Neural crest cell (in vitro differentiated cells): ENCODE data around the gene UBXN11. TPM values are rescaled to one million over a fixed set of nuclear protein-coding genes. Genes with fewer than 3 reads are reported as not detected.
"Not testable (repeated sequence)": the region's sequence is repeated elsewhere in the genome, so short reads cannot be mapped to it uniquely, and the experiment has no call there.

Source experiments
- DNase-seq: peaks from one replicate; pipeline ENCODE4 v3.0.0; 2021; ENCODE audit warnings: low read depth, mixed read lengths, low spot score
- H3K27ac Mint-ChIP-seq: one replicate; pipeline ENCODE4 v1.8.0; 2021; ENCODE audit warnings: mild to moderate bottlenecking, mixed read lengths; ENCODE audit not compliant: unreplicated experiment
- H3K27me3 Mint-ChIP-seq: 2 replicates; pipeline ENCODE4 v1.8.0; 2021; ENCODE audit warnings: low read depth, mild to moderate bottlenecking, mixed read lengths
- H3K36me3 Mint-ChIP-seq: 2 replicates; pipeline ENCODE4 v1.8.0; 2021; ENCODE audit warnings: low read depth, mild to moderate bottlenecking, mixed read lengths
- H3K4me1 Mint-ChIP-seq: 2 replicates; pipeline ENCODE4 v1.8.0; 2021; ENCODE audit warnings: mixed read lengths
- H3K4me3 Mint-ChIP-seq: one replicate; pipeline ENCODE4 v1.8.0; 2021; ENCODE audit warnings: mild to moderate bottlenecking, mixed read lengths
- H3K9me3 Mint-ChIP-seq: 2 replicates; pipeline ENCODE4 v1.8.0; 2021; ENCODE audit warnings: mixed read lengths
- total RNA-seq: library from RNA; stranded (reverse); gene quantifications from 2 replicates; pipeline ENCODE4 v1.2.1, GENCODE V29; 2021
- TF ChIP-seq, protein P1 (sequence below): fragments of 200-600 bp; sonication (generic); conservative IDR thresholded peaks from 2 replicates; pipeline ENCODE4 v1.5.0; 2021; ENCODE audit warnings: antibody characterized with exemption, mild to moderate bottlenecking

Gene UBXN11
- total RNA-seq, 1 donor from 2014 or later, result 35.5 TPM

DNA sequence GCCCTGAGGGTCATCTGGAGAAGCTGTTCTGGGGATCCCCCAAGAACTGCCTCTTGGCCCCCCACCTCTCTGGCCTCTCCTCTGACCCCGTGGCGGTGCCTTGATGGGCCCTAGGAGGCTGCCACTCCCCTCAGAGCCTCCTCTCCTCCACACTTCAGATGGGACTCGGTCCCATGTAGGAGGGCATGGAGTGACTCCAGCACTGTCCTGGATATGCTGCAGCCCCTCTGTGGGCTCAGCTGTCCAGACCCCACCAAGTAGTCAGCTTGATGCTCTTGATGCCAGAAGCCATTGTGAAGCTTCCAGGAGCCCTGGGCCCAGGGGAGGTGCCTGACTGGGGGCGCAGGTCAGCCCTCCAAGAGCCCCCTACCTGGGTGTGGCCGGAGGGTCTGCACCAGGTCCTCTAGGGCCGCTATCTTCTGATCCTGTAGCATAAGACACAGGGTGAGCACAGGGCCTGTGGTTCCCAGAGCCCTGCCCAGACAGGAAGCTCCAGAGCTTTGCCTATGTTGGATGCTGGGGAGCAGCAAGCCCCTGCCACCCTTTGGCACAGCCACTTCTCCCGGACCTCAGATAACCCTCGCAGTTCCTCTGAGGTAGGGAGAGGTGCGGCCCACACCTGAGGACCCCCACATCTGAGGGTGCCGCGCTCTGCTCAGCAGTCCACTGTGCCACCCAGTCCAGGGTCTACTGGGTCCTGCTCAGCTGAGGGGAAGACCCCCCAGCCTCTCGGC is 9.2 kb downstream of the UBXN11 start:
- Mint-ChIP-seq H3K9me3 (no peaks in the 10 kb centered on the region), H3K27ac (no peak overlapping the region), H3K4me1 (peaks cover 5% of the 10 kb centered on the region), H3K4me3 (no peak overlapping the region), H3K27me3 (no peaks in the 10 kb centered on the region), H3K36me3 (no peaks in the 10 kb centered on the region)
- DNase-seq, result no peak
- TF ChIP-seq, protein P1, sequence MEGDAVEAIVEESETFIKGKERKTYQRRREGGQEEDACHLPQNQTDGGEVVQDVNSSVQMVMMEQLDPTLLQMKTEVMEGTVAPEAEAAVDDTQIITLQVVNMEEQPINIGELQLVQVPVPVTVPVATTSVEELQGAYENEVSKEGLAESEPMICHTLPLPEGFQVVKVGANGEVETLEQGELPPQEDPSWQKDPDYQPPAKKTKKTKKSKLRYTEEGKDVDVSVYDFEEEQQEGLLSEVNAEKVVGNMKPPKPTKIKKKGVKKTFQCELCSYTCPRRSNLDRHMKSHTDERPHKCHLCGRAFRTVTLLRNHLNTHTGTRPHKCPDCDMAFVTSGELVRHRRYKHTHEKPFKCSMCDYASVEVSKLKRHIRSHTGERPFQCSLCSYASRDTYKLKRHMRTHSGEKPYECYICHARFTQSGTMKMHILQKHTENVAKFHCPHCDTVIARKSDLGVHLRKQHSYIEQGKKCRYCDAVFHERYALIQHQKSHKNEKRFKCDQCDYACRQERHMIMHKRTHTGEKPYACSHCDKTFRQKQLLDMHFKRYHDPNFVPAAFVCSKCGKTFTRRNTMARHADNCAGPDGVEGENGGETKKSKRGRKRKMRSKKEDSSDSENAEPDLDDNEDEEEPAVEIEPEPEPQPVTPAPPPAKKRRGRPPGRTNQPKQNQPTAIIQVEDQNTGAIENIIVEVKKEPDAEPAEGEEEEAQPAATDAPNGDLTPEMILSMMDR, result no peak

DNA sequence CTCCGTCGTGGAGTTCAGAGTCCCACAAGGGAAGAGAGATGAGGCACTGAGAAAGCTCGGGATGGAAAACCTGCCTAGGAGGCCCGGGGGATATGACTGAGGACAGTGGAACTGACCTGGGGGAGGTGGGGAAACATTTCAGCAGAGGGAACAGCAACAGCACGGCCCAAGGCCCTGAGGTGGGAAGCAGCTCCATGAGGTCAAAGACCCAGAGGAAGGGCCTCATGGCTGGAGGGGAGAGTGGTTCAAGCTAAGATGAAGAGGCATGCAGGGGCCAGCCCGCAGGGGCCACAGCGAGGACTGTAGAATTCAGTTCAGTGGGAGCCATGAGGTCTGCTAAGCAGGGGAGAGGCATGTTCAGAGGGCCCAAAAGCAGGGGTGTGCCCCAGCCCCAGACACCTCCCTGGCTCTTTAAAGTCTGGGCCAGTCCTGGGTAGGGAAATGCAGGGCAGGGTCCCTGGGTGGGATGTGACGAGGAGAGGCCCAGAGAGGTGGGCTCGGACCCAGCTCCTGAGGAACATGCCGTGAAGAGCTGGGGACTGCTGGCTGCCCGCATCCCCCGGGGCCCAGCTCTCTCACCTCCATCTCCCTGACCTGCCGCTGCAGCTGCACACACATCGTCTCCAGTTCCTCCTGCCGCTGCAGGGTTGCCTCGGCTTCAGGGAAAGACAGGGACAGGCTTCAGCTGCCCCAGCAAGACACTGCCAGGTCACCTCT is 9.9 kb downstream of the UBXN11 start:
- TF ChIP-seq, protein P1, result no peak
- Mint-ChIP-seq H3K4me1 (peaks cover 9% of the 10 kb centered on the region), H3K4me3 (no peak overlapping the region), H3K36me3 (no peaks in the 10 kb centered on the region), H3K9me3 (no peaks in the 10 kb centered on the region), H3K27me3 (no peaks in the 10 kb centered on the region), H3K27ac (peak overlapping the region; percentile 88)
- DNase-seq, result no peak

DNA sequence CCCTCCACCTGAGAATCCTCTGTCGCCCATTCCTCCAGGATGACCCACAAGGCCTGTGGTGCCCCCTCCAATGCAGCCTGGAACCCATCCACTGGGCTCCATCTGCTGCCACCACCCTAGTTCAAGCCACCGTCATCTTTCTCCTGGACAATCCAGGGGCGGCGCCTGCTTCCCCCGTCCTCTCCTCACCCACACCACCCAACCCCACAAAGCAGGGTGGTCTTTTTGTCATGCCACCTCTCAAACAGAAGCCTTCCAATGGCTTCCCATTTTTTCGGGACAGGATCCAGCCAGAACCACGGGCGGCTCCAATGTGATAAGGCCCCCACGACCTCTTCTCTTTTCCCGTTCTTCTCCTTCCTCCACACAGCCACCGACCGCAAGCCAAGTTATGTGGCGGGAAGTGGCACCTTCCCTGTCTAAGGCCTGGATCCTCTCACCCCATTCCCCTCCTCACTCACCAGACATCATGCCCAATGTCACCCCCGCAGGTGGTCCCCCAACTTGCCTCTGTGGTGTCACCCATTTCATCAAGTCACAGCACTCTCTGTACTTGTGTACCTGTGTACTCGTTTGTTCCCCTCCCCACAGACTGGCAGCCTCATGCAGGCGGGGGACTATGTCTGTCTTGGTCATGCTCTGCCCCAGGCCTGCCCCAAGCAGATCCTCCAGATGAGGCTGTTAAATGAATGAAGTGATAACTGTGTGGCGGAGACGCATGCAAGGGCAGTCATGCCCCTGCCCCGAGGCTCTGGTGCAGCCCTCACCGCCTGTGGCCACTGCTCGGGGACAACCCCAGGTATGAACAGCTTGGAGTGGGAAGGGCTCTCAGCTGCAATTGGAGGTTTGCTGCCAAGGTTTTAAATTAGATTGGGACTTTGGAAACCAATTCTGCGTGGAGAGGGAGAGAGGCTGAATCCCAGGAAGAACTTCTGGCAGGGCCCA is 11.0 kb downstream of the UBXN11 start:
- Mint-ChIP-seq H3K4me3 (no peak overlapping the region), H3K9me3 (no peaks in the 10 kb centered on the region), H3K36me3 (no peaks in the 10 kb centered on the region), H3K27me3 (no peaks in the 10 kb centered on the region), H3K27ac (no peak overlapping the region), H3K4me1 (peaks cover 18% of the 10 kb centered on the region)
- TF ChIP-seq, protein P1, result no peak
- DNase-seq, result no peak

DNA sequence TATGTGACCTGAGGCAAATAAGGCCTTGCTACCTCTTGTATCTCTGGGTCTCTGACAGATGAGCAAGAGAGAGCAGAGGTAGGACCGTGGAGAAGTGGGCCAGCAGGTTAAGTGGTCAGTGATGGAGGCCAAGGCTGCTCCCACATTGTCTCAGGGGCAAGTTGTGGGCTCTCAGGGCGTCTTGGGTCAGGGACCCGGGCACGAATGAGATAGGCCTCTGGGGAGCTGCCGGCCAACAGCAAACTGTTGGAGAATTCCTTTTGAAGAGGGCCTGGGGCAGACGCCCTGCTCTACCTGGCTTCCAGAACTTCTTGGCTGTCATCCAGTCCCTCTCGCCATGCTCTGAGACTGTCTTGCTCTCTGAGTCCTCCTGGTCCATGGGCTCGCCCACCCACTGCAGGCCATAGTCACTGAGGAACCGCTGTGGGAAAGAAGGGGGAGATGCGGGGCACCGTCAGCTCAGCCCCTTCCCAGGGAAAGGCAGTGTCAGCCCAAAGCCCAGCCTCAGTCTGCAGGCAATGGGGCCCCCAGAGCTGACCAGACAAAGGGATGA is 12.4 kb downstream of the UBXN11 start:
- Mint-ChIP-seq H3K4me3 (no peak overlapping the region), H3K36me3 (no peaks in the 10 kb centered on the region), H3K27me3 (no peaks in the 10 kb centered on the region), H3K4me1 (peaks cover 31% of the 10 kb centered on the region), H3K27ac (no peak overlapping the region), H3K9me3 (no peaks in the 10 kb centered on the region)
- DNase-seq, result no peak
- TF ChIP-seq, protein P1, result no peak

DNA sequence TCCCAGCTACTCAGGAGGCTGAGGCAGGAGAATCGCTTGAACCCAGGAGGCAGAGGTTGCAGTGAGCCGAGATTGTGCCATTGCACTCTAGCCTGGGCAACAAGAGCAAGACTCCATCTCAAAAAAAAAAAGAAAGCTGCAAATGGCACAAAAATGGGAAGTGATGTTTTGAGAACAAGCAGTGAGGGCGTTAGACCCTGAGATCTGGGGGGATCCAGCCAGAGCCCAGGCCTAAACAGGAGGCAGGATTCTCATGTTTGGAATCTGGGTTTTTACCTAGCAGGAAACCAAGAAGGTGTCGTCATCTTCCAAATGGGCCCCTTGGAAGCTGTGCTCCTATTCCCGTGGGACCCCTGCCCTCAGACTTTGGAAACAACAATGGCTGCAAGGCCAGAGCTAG is 13.7 kb downstream of the UBXN11 start:
- peaks cover 43% of the 10 kb centered on the region for H3K4me1 Mint-ChIP-seq
- not testable (repeated sequence) for H3K27ac Mint-ChIP-seq, H3K9me3 Mint-ChIP-seq, H3K36me3 Mint-ChIP-seq, H3K4me3 Mint-ChIP-seq, DNase-seq, H3K27me3 Mint-ChIP-seq
